Measurements from ENCODE around the gene MDH2.

DNA sequence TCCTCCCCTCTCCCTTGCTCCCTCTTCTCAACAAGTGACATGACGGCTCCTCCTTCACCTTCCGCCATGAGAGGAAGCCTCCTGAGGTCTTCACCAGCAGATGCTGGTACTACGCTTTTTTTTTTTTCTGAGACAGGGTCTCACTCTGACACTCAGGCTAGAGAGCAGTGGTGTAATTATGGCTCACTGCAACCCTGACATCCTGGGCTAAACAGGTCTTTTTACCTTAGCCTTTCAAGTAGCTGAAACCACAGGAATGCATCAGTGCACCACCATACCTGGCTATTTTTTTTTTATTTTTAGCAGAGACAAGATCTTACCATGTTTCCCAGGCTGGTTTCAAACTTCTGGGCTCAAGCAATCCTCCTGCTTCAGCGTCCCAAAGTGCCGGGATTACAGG lies 43.6 kb downstream of the MDH2 start:
- no peak for TF ChIP-seq TAF1 (conservative IDR thresholded peaks at IDR 0.05)
- TF ChIP-seq, protein P1, sequence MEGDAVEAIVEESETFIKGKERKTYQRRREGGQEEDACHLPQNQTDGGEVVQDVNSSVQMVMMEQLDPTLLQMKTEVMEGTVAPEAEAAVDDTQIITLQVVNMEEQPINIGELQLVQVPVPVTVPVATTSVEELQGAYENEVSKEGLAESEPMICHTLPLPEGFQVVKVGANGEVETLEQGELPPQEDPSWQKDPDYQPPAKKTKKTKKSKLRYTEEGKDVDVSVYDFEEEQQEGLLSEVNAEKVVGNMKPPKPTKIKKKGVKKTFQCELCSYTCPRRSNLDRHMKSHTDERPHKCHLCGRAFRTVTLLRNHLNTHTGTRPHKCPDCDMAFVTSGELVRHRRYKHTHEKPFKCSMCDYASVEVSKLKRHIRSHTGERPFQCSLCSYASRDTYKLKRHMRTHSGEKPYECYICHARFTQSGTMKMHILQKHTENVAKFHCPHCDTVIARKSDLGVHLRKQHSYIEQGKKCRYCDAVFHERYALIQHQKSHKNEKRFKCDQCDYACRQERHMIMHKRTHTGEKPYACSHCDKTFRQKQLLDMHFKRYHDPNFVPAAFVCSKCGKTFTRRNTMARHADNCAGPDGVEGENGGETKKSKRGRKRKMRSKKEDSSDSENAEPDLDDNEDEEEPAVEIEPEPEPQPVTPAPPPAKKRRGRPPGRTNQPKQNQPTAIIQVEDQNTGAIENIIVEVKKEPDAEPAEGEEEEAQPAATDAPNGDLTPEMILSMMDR (IDR thresholded peaks at IDR 0.05; ENCODE audit: low read depth, low read length, missing input control), result no peak
- TF ChIP-seq, protein P2, sequence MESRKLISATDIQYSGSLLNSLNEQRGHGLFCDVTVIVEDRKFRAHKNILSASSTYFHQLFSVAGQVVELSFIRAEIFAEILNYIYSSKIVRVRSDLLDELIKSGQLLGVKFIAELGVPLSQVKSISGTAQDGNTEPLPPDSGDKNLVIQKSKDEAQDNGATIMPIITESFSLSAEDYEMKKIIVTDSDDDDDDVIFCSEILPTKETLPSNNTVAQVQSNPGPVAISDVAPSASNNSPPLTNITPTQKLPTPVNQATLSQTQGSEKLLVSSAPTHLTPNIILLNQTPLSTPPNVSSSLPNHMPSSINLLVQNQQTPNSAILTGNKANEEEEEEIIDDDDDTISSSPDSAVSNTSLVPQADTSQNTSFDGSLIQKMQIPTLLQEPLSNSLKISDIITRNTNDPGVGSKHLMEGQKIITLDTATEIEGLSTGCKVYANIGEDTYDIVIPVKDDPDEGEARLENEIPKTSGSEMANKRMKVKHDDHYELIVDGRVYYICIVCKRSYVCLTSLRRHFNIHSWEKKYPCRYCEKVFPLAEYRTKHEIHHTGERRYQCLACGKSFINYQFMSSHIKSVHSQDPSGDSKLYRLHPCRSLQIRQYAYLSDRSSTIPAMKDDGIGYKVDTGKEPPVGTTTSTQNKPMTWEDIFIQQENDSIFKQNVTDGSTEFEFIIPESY (IDR thresholded peaks at IDR 0.05), result no peak
- TF ChIP-seq, protein P3, sequence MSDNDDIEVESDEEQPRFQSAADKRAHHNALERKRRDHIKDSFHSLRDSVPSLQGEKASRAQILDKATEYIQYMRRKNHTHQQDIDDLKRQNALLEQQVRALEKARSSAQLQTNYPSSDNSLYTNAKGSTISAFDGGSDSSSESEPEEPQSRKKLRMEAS (IDR thresholded peaks at IDR 0.05), result no peak
- no peak for TF ChIP-seq YY1 (IDR thresholded peaks at IDR 0.05)
- TF ChIP-seq GABPA (IDR thresholded peaks at IDR 0.05 in 1 of 2, conservative IDR thresholded peaks at IDR 0.05 in 1 of 2), result no peak

All from liver (tissue), 3 donors.